ENCODE data around the gene OR6S1. TPM values are rescaled to one million over a fixed set of nuclear protein-coding genes. Genes with fewer than 3 reads are reported as not detected.
A peak's percentile ranks its signal among the peaks of the same experiment; 100 is the strongest.

The OR6S1 gene, protein sequence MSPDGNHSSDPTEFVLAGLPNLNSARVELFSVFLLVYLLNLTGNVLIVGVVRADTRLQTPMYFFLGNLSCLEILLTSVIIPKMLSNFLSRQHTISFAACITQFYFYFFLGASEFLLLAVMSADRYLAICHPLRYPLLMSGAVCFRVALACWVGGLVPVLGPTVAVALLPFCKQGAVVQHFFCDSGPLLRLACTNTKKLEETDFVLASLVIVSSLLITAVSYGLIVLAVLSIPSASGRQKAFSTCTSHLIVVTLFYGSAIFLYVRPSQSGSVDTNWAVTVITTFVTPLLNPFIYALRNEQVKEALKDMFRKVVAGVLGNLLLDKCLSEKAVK
- not detected in 2 replicates for total RNA-seq (2021; fragmentation: NEBNext Ultra II Directional; extraction: Animal tissue kit (Norgen Biotek cat#: 25700))
- not detected in 2 replicates for polyA plus RNA-seq (2011; rRNA removed)
- polyA plus RNA-seq (2011; cell fraction: cytosol; rRNA removed): not detected
- polyA plus RNA-seq (2011; cell fraction: nucleus; rRNA removed): not detected
- not detected in 4 replicates for polyA plus RNA-seq (2012, experiment 1 of 2)
- polyA plus RNA-seq (2012, experiment 2 of 2): not detected
- not detected for polyA plus RNA-seq (2013, experiment 1 of 2)
- not detected for polyA plus RNA-seq (2013, experiment 2 of 2)
- 0.17 TPM in 1 of 2 replicates, not detected in the other for polyA minus RNA-seq (2011; rRNA and poly(A)+ RNA removed)
- not detected for polyA minus RNA-seq (2011; cell fraction: cytosol; rRNA and poly(A)+ RNA removed)
- polyA minus RNA-seq (2011; cell fraction: nucleus; rRNA and poly(A)+ RNA removed): not detected
- long read RNA-seq, experiment 1: 0 reads
- long read RNA-seq, experiment 2: 0 reads

DNA sequence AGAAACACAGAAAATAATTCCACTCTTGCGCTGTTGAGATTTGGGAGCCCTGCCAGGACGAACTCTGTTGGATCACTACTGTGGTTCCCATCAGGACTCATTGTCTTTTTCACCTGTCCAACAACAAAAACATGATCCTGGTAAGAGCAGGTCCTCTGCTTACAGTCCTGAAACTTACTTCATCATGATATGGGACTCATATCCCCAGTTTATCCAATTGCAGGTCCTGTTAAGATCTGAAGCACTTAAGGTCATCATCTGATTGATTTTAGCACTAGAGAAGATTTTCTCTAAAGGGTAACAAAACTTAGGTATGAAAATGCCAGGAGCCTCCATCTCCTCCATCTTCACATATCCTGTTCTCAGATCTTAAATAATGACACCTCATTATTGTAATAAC is at the start of gene OR6S1:
Gene OR6S1 (minus strand): TSS at position 101 of the 400 bp plus-strand sequence. CDS start 0 bp downstream, at position 101.
- Histone ChIP-seq H3K4ac (replicated peaks; ENCODE audit: insufficient read length, low read depth, low read length) (no peak within 1 kb of the TSS), H3K27me3 (replicated peaks in 1 of 4; ENCODE audit: control insufficient read depth in 3 of 4, extremely low read depth in 1 of 4, insufficient read depth in 3 of 4, low read length in 3 of 4) (no peaks in the 10 kb centered on the region), H3K9me3 (ENCODE audit: insufficient read depth in 2 of 2, low read depth in 1 of 2, low read length in 1 of 2) (no peaks in the 10 kb centered on the region), H3K79me2 (ENCODE audit: control insufficient read depth in 1 of 2, insufficient read depth in 2 of 2, low read length in 2 of 2) (no peaks in the 10 kb centered on the region), H2BK20ac (ENCODE audit: low read length) (no peak within 1 kb of the TSS), H3K23me2 (ENCODE audit: low read depth, low read length) (no peaks in the 10 kb centered on the region), H4K8ac (ENCODE audit: extremely low read depth, insufficient read depth, low read length) (no peak within 1 kb of the TSS; the same call in 1 of the 2 replicates), H3K4me1 (replicated peaks in 1 of 4; ENCODE audit: control insufficient read depth in 3 of 4, insufficient read depth in 4 of 4, low read length in 3 of 4) (no peaks in the 10 kb centered on the region), H2AK5ac (ENCODE audit: low read depth, low read length) (no peak within 1 kb of the TSS), H3K23ac (ENCODE audit: insufficient read length) (no peak within 1 kb of the TSS), H2BK12ac (ENCODE audit: low read depth, low read length) (no peak within 1 kb of the TSS), H3K27ac (ENCODE audit: low read depth, low read length) (no peak within 1 kb of the TSS), H3K9ac (replicated peaks in 1 of 4; ENCODE audit: extremely low read depth in 1 of 4, low read depth in 3 of 4, low read length in 3 of 4) (peak within 1 kb of the TSS in 1 of 4 experiments; percentile 9; a peak in 1 of 7 replicates), H4K20me1 (replicated peaks in 1 of 2; ENCODE audit: control insufficient read depth in 1 of 2, insufficient read depth in 2 of 2, low read length in 2 of 2) (no peaks in the 10 kb centered on the region), H4K5ac (ENCODE audit: insufficient read length, low read depth, low read length) (no peak within 1 kb of the TSS), H3K4me3 (ENCODE audit: extremely low read depth in 1 of 4, insufficient read depth in 2 of 4, low read depth in 3 of 4, low read length in 4 of 4) (no peak within 1 kb of the TSS), H3K56ac (replicated peaks; ENCODE audit: insufficient read length, low read depth, low read length) (no peak within 1 kb of the TSS), H2BK5ac (ENCODE audit: low read depth, low read length) (no peak within 1 kb of the TSS), H3K79me1 (ENCODE audit: low read depth, low read length) (no peaks in the 10 kb centered on the region), H3K4me2 (ENCODE audit: insufficient read depth in 1 of 2, low read depth in 2 of 2, low read length in 2 of 2) (no peak within 1 kb of the TSS), H2BK15ac (ENCODE audit: low read length) (peak within 1 kb of the TSS; percentile 25; the same call in 1 of the 2 replicates), H4K91ac (replicated peaks; ENCODE audit: insufficient read length, low read length) (no peak within 1 kb of the TSS), H2BK120ac (replicated peaks; ENCODE audit: low read depth, low read length) (no peak within 1 kb of the TSS), H3K14ac (ENCODE audit: insufficient read length) (no peak within 1 kb of the TSS), H2AFZ (ENCODE audit: low read length) (0 out of 2 replicates have a peak within 1 kb of the TSS, but pooled peaks have one; percentile 5), H3K18ac (ENCODE audit: extremely low read depth, low read length) (no peak within 1 kb of the TSS), H3K36me3 (ENCODE audit: control insufficient read depth in 2 of 4, insufficient read depth in 4 of 4, low read length in 3 of 4) (no peaks in the 10 kb centered on the region)
- FAIRE-seq: no peak
- WGBS, 2 experiments (ENCODE audit: extremely low coverage in 1 of 2, insufficient coverage in 1 of 2, insufficient read length in 1 of 2, insufficient replicate concordance in 2 of 2, low coverage in 1 of 2, low lambda C conversion rate in 2 of 2, missing lambda C conversion rate in 1 of 2): 90% methylated on average over 2 of the region's 2 CpGs; no CpG with 5 or more reads in 1 of the 2 experiments
- ChIA-PET CTCF (ENCODE audit: partially characterized antibody) (interaction anchor here (2.3 kb wide), 1 partner anchor 10 kb away, joined by 5 read pairs; no protein-coding TSS in a partner anchor), POLR2A (ENCODE audit: partially characterized antibody) (no interaction called here)
- DNase-seq (ENCODE audit: low read depth in 1 of 2, low spot score in 2 of 2): no peak
- no peak for TF ChIP-seq SP2 (IDR thresholded peaks at IDR 0.05; ENCODE audit: low read length)
- no peak for TF ChIP-seq CREB1 (IDR thresholded peaks at IDR 0.05)
- no peak for TF ChIP-seq SIRT6 (IDR thresholded peaks at IDR 0.05; ENCODE audit: low read length)
- TF ChIP-seq SAP30 (IDR thresholded peaks at IDR 0.05; ENCODE audit: insufficient read depth, insufficient replicate concordance, low read length): no peak
- no peak for TF ChIP-seq NRF1 (IDR thresholded peaks at IDR 0.05; ENCODE audit: low read depth, low read length)
- TF ChIP-seq, protein P1, sequence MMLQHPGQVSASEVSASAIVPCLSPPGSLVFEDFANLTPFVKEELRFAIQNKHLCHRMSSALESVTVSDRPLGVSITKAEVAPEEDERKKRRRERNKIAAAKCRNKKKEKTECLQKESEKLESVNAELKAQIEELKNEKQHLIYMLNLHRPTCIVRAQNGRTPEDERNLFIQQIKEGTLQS (IDR thresholded peaks at IDR 0.05; ENCODE audit: insufficient read depth, low read depth, low read length): no peak
- TF ChIP-seq SP4 (IDR thresholded peaks at IDR 0.05; ENCODE audit: low read length): no peak
- TF ChIP-seq POLR2A (IDR thresholded peaks at IDR 0.05; ENCODE audit: control extremely low read depth in 1 of 2, low read depth in 2 of 2, low read length in 2 of 2): no peak
- TF ChIP-seq BACH1 (IDR thresholded peaks at IDR 0.05; ENCODE audit: low read length): no peak
- TF ChIP-seq SRF (IDR thresholded peaks at IDR 0.05; ENCODE audit: low read depth, low read length): no peak
- TF ChIP-seq CHD2 (IDR thresholded peaks at IDR 0.05; ENCODE audit: low read length): no peak
- no peak for TF ChIP-seq TAF1 (IDR thresholded peaks at IDR 0.05; ENCODE audit: low read depth, low read length)
